B cell (primary cell): Measurements from ENCODE around the gene BCL2L11.

ENCODE experiments used
- CTCF ChIP-seq: fragments of 200-600 bp; IDR thresholded peaks from one replicate; pipeline ENCODE4 v1.8.0; 2022; ENCODE audit warnings: antibody characterized with exemption, mild to moderate bottlenecking
- EZH2 ChIP-seq: IDR thresholded peaks from 2 replicates; pipeline ENCODE4 v1.6.1; 2012; ENCODE audit warnings: borderline replicate concordance, low read depth, mild to moderate bottlenecking, moderate library complexity, low read length; ENCODE audit not compliant: insufficient read depth, poor library complexity, severe bottlenecking

GRCh38 chr2:111135237-111135909 lies 14.7 kb downstream of the BCL2L11 start:
- no peak for TF ChIP-seq EZH2
- TF ChIP-seq CTCF = no peak
